GM12878 (cell line): ENCODE measurements around the gene PLEKHH2.

Source experiments
- ATF7 ChIP-seq: fragments of 450-650 bp; IDR thresholded peaks from 2 replicates; pipeline ENCODE4 v1.6.1; 2016; ENCODE audit warnings: low read depth, mild to moderate bottlenecking
- EZH2 ChIP-seq: IDR thresholded peaks from 2 replicates; pipeline ENCODE4 v1.6.1; 2012; ENCODE audit warnings: low read depth, mild to moderate bottlenecking, control low read depth, inconsistent platforms, low read length, borderline replicate concordance; ENCODE audit not compliant: control insufficient read depth
- FOXM1 ChIP-seq: IDR thresholded peaks from 2 replicates; pipeline ENCODE4 v1.6.1; 2012; ENCODE audit warnings: low read depth, mild to moderate bottlenecking, inconsistent platforms, low read length, moderate library complexity
- HCFC1 ChIP-seq: fragments of 150-350 bp; IDR thresholded peaks from 2 replicates; pipeline ENCODE4 v1.6.1; 2014; ENCODE audit warnings: low read length
- MTA3 ChIP-seq: IDR thresholded peaks from 2 replicates; pipeline ENCODE4 v1.6.1; 2012; ENCODE audit warnings: low read length, inconsistent platforms, borderline replicate concordance
- POLR2A ChIP-seq: IDR thresholded peaks from 2 replicates; pipeline ENCODE4 v1.6.1; 2011; ENCODE audit warnings: low read depth, mild to moderate bottlenecking, low read length
- RCOR1 ChIP-seq: conservative IDR thresholded peaks from 2 replicates; pipeline ENCODE4 v1.6.1; 2012; ENCODE audit warnings: low read depth, low read length, improper control_type of control experiment
- TF ChIP-seq, protein P1 (sequence below): IDR thresholded peaks from 2 replicates; pipeline ENCODE4 v1.6.1; 2011; ENCODE audit warnings: low read depth, low read length, improper control_type of control experiment, borderline replicate concordance
- TF ChIP-seq, protein P2 (sequence below), 3 experiments: IDR thresholded peaks in 2 of 3; conservative IDR thresholded peaks in 1 of 3; 2 replicates each; pipeline ENCODE4 v1.5.1; 2011; ENCODE audit warnings: low read depth in 3 of 3, low read length in 3 of 3, mild to moderate bottlenecking in 3 of 3, control low read depth in 2 of 3, moderate library complexity in 2 of 3, inconsistent platforms in 1 of 3, mixed read lengths in 1 of 3; ENCODE audit not compliant: control insufficient read depth in 2 of 3, insufficient read depth in 1 of 3; ENCODE audit errors: extremely low read depth in 1 of 3
- TF ChIP-seq, protein P3 (sequence below): IDR thresholded peaks from 2 replicates; pipeline ENCODE4 v1.6.1; 2012; ENCODE audit warnings: low read depth, low read length, improper control_type of control experiment

DNA sequence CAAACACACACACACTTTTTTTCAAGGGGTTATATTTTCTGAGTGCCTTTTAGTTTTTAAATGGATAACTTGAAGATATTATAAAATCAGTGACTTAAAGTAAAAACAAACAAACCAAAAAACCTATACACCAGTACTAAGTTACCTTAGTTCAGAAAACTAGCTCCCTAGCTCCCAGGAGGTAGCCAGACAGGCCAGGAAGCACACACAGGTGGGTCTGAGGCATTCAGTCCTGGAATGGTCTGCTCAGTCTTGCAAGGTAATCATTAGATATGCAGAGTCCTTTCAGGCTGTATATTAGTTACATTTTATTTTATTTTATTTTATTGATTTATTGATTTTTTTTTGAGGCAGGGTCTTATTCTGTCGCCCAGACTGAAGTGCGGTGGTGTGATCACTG, 126.0 kb downstream of the PLEKHH2 start:
- TF ChIP-seq EZH2 (no peak), POLR2A (no peak), RCOR1 (no peak), ATF7 (no peak), FOXM1 (no peak), HCFC1 (no peak), MTA3 (no peak)
- TF ChIP-seq, protein P1, sequence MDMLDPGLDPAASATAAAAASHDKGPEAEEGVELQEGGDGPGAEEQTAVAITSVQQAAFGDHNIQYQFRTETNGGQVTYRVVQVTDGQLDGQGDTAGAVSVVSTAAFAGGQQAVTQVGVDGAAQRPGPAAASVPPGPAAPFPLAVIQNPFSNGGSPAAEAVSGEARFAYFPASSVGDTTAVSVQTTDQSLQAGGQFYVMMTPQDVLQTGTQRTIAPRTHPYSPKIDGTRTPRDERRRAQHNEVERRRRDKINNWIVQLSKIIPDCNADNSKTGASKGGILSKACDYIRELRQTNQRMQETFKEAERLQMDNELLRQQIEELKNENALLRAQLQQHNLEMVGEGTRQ: no peak
- TF ChIP-seq, protein P2, sequence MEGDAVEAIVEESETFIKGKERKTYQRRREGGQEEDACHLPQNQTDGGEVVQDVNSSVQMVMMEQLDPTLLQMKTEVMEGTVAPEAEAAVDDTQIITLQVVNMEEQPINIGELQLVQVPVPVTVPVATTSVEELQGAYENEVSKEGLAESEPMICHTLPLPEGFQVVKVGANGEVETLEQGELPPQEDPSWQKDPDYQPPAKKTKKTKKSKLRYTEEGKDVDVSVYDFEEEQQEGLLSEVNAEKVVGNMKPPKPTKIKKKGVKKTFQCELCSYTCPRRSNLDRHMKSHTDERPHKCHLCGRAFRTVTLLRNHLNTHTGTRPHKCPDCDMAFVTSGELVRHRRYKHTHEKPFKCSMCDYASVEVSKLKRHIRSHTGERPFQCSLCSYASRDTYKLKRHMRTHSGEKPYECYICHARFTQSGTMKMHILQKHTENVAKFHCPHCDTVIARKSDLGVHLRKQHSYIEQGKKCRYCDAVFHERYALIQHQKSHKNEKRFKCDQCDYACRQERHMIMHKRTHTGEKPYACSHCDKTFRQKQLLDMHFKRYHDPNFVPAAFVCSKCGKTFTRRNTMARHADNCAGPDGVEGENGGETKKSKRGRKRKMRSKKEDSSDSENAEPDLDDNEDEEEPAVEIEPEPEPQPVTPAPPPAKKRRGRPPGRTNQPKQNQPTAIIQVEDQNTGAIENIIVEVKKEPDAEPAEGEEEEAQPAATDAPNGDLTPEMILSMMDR (IDR thresholded peaks at IDR 0.05 in 2 of 3, conservative IDR thresholded peaks at IDR 0.05 in 1 of 3; ENCODE audit: control insufficient read depth in 2 of 3, extremely low read depth in 1 of 3, insufficient read depth in 1 of 3, low read depth in 3 of 3, low read length in 3 of 3): no peak
- TF ChIP-seq, protein P3, sequence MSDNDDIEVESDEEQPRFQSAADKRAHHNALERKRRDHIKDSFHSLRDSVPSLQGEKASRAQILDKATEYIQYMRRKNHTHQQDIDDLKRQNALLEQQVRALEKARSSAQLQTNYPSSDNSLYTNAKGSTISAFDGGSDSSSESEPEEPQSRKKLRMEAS: no peak
